Measurements from ENCODE around the gene TGFB1I1.

TGFB1I1 gene

DNA sequence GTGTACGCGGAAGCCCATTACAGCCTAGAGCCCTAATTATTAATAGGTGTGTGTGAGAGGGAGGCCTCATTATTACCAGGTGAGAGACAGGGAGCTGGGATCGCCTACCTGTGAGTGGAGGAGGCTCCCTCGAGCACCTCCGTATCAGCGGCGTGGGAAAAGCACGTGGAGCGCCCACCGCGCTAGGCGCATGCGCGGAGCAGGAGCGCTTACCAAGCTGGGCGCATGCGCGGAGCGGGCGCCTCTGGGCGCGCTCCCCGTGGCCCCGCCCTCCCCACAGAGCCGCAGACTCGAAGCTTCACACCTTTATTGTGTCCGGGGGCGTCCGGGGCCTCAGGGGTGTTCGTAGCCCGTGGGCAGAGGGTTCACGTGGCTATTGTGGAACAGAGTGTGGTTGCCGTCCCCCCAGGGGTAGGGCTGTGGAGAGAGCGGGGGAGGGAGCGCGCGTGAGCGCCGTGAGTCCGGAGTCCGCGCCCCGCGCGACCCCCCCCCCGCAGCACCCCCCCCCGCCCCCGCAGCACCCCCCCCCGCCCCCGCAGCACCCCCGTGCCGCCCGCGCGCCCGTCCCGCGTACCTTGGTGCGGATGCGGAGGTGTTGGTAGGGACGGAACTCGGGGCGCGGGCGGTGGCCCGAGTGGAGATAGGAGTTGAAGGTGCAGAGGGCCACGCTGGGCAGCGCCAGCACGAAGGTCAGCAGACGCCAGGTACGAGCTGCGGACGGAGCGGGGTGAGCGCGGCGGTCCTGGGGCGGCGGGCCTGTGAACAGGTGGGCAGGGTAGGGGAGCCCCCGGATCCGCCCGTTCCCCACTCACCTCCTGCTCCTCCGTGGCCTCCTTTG is 44.3 kb upstream of the TGFB1I1 start:
- H3K79me1 ChIP-seq (ENCODE audit: low read depth, low read length) = no peaks in the 10 kb centered on the region
- H3K4me3 ChIP-seq (ENCODE audit: low read length in 2 of 2) = no peak overlapping the region
- no peak overlapping the region for H3K4ac ChIP-seq (ENCODE audit: low read length)
- H2BK5ac ChIP-seq (ENCODE audit: low read length) = no peak overlapping the region
- WGBS, 2 donors (ENCODE audit: extremely low coverage in 2 of 2, insufficient read length in 2 of 2, insufficient replicate concordance in 1 of 2) = no CpG with 5 or more reads among the region's 83 CpGs
- peaks cover 3 to 6% of the 10 kb centered on the region in 2 donors for H3K9me3 ChIP-seq (replicated peaks in 1 of 2; ENCODE audit: control insufficient read depth in 2 of 2, insufficient read depth in 1 of 2, low read depth in 1 of 2, low read length in 2 of 2)
- H3K36me3 ChIP-seq (replicated peaks in 1 of 2; ENCODE audit: control insufficient read depth in 2 of 2, insufficient read depth in 2 of 2, low read length in 2 of 2) = no peaks in the 10 kb centered on the region
- H2AK5ac ChIP-seq (ENCODE audit: low read depth, low read length) = no peak overlapping the region
- H3K27me3 ChIP-seq (ENCODE audit: control insufficient read depth in 3 of 3, insufficient read depth in 3 of 3, low read depth in 1 of 3, low read length in 3 of 3) = peaks cover 0 to 25% (median 12%) of the 10 kb centered on the region in 3 experiments
- peak overlapping the region; percentile 87 for H3K18ac ChIP-seq (ENCODE audit: low read length)
- H3K14ac ChIP-seq (ENCODE audit: low read length) = peak overlapping the region; percentile 47
- peak overlapping the region; percentile 78 for H3K23ac ChIP-seq (ENCODE audit: low read depth, low read length, poor library complexity)
- H3K9ac ChIP-seq (ENCODE audit: low read depth, low read length, poor library complexity) = peak overlapping the region; percentile 44
- H3K27ac ChIP-seq (replicated peaks; ENCODE audit: low read length) = no peak overlapping the region
- H3K4me2 ChIP-seq (ENCODE audit: insufficient read depth, low read length, poor library complexity, severe bottlenecking) = peak overlapping the region; percentile 33
- H2AFZ ChIP-seq (ENCODE audit: low read length) = peak overlapping the region; percentile 75
- no peak overlapping the region for H4K91ac ChIP-seq (ENCODE audit: low read depth, low read length, poor library complexity)
- no peak overlapping the region for H2BK12ac ChIP-seq (ENCODE audit: low read length)
- peak overlapping the region; percentile 92 for H2BK15ac ChIP-seq (ENCODE audit: low read length)
- peaks cover 0 to 2% of the 10 kb centered on the region in 2 donors for H3K4me1 ChIP-seq (ENCODE audit: control insufficient read depth in 2 of 2, insufficient read depth in 1 of 2, low read depth in 1 of 2, low read length in 2 of 2)
- no peak overlapping the region for H4K8ac ChIP-seq (ENCODE audit: low read depth, low read length)
- no peak for DNase-seq (ENCODE audit: low spot score)
- H2BK120ac ChIP-seq (ENCODE audit: low read depth, low read length) = no peak overlapping the region

DNA sequence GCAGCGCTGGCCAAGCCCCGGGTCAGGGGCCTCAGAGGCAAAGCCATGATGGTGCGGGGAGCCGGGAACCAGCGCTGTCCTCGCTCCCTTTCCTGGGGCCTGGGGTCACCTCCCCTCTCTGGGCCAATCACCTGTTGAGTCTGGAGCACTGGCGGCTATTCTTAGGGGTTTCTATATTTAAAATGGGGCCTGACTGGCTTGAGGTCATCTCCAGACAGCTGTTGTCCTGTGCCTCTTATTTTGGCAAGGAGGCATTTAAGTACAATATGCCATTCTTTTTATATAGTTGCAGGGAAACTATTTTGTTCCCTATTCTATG is 43.7 kb upstream of the TGFB1I1 start, which contains the start of gene COX6A2:
COX6A2 (minus strand) TSS at position 82 of the 319 bp plus-strand sequence; CDS start at position 47, 35 bp downstream.
- DNase-seq (ENCODE audit: low spot score) = no peak
- H3K18ac ChIP-seq (ENCODE audit: low read length) = peak within 1 kb of the TSS; percentile 87
- H4K8ac ChIP-seq (ENCODE audit: low read depth, low read length) = no peak within 1 kb of the TSS
- H3K4ac ChIP-seq (ENCODE audit: low read length) = no peak within 1 kb of the TSS
- peak within 1 kb of the TSS; percentile 47 for H3K14ac ChIP-seq (ENCODE audit: low read length)
- no peaks in the 10 kb centered on the region for H3K36me3 ChIP-seq (replicated peaks in 1 of 2; ENCODE audit: control insufficient read depth in 2 of 2, insufficient read depth in 2 of 2, low read length in 2 of 2)
- H3K23ac ChIP-seq (ENCODE audit: low read depth, low read length, poor library complexity) = peak within 1 kb of the TSS; percentile 78
- H3K9me3 ChIP-seq (replicated peaks in 1 of 2; ENCODE audit: control insufficient read depth in 2 of 2, insufficient read depth in 1 of 2, low read depth in 1 of 2, low read length in 2 of 2) = peaks cover 3 to 6% of the 10 kb centered on the region in 2 donors
- H3K4me2 ChIP-seq (ENCODE audit: insufficient read depth, low read length, poor library complexity, severe bottlenecking) = peak within 1 kb of the TSS; percentile 33
- no peak within 1 kb of the TSS for H2BK5ac ChIP-seq (ENCODE audit: low read length)
- H3K4me1 ChIP-seq (ENCODE audit: control insufficient read depth in 2 of 2, insufficient read depth in 1 of 2, low read depth in 1 of 2, low read length in 2 of 2) = peaks cover 0 to 2% of the 10 kb centered on the region in 2 donors
- H2BK120ac ChIP-seq (ENCODE audit: low read depth, low read length) = no peak within 1 kb of the TSS
- H3K79me1 ChIP-seq (ENCODE audit: low read depth, low read length) = no peaks in the 10 kb centered on the region
- peaks cover 0 to 24% (median 12%) of the 10 kb centered on the region in 3 experiments for H3K27me3 ChIP-seq (ENCODE audit: control insufficient read depth in 3 of 3, insufficient read depth in 3 of 3, low read depth in 1 of 3, low read length in 3 of 3)
- no peak within 1 kb of the TSS for H3K27ac ChIP-seq (replicated peaks; ENCODE audit: low read length)
- WGBS, 2 donors (ENCODE audit: extremely low coverage in 2 of 2, insufficient read length in 2 of 2, insufficient replicate concordance in 1 of 2) = no CpG with 5 or more reads among the region's 7 CpGs
- H2AFZ ChIP-seq (ENCODE audit: low read length) = peak within 1 kb of the TSS; percentile 75
- H2AK5ac ChIP-seq (ENCODE audit: low read depth, low read length) = no peak within 1 kb of the TSS
- no peak within 1 kb of the TSS for H4K91ac ChIP-seq (ENCODE audit: low read depth, low read length, poor library complexity)
- H2BK12ac ChIP-seq (ENCODE audit: low read length) = no peak within 1 kb of the TSS
- peak within 1 kb of the TSS; percentile 92 for H2BK15ac ChIP-seq (ENCODE audit: low read length)
- no peak within 1 kb of the TSS for H3K4me3 ChIP-seq (ENCODE audit: low read length in 2 of 2)
- H3K9ac ChIP-seq (ENCODE audit: low read depth, low read length, poor library complexity) = peak within 1 kb of the TSS; percentile 44

DNA sequence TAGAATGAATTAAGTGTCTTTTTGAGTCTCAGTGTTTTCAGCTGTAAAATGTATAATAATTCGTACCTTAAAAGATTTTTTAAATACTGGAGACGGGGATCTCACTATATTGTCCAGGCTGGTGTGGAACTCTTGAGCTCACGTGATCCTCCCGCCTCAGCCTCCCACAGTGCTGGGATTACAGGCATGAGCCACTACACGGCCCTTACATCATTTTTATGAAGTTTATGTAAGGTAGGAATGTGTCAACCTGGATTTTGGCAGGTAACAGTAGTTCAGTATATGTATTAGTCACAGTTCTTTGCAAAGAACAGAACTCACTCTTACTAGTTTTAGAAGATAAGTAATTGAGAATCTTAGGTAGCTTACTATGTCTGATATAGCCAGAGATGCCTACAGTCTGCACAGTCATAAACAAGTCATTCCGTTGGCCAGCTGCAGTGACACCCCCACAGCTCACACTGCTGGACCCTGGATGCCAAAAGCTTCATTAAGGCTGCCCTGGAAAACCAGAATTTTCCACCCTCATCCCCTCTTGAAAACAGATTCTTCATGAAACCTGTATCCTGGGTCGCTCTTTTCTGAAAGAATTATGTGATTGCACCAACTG is 43.2 kb upstream of the TGFB1I1 start:
- Histone ChIP-seq H2BK12ac (ENCODE audit: low read length) (no peak overlapping the region), H4K8ac (ENCODE audit: low read depth, low read length) (no peak overlapping the region)

DNA sequence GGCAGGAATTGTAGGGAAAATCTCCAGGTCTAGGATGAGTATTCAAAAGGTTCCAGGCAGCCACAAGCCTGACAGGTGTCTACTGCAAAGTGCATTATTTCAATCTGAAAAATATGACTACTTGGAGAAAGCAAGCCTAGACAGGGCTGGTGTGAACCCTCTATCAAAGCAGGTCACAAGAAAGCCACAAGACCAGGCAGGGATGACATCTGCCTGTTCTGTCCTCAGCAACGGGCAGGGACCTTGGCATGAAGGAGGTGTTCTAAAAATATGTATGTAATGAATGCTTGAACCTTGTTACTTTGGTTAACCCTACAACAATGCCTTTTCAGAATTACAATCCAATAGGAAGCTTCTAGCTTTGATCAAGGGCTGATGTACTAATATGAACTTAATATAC is 42.6 kb upstream of the TGFB1I1 start:
- Histone ChIP-seq H2BK12ac (ENCODE audit: low read length) (no peak overlapping the region), H4K91ac (ENCODE audit: low read depth, low read length, poor library complexity) (no peak overlapping the region), H4K8ac (ENCODE audit: low read depth, low read length) (no peak overlapping the region), H3K14ac (ENCODE audit: low read length) (no peak overlapping the region), H2BK120ac (ENCODE audit: low read depth, low read length) (no peak overlapping the region), H2AFZ (ENCODE audit: low read length) (no peak overlapping the region), H3K23ac (ENCODE audit: low read depth, low read length, poor library complexity) (no peak overlapping the region), H3K27me3 (ENCODE audit: control insufficient read depth in 3 of 3, insufficient read depth in 3 of 3, low read depth in 1 of 3, low read length in 3 of 3) (peaks cover 0 to 22% (median 12%) of the 10 kb centered on the region in 3 experiments), H2BK5ac (ENCODE audit: low read length) (no peak overlapping the region), H3K4me1 (ENCODE audit: control insufficient read depth in 2 of 2, insufficient read depth in 1 of 2, low read depth in 1 of 2, low read length in 2 of 2) (peaks cover 0 to 2% of the 10 kb centered on the region in 2 donors), H3K36me3 (replicated peaks in 1 of 2; ENCODE audit: control insufficient read depth in 2 of 2, insufficient read depth in 2 of 2, low read length in 2 of 2) (no peaks in the 10 kb centered on the region), H3K4me3 (ENCODE audit: low read length in 2 of 2) (no peak overlapping the region), H3K27ac (replicated peaks; ENCODE audit: low read length) (no peak overlapping the region), H3K4ac (ENCODE audit: low read length) (no peak overlapping the region), H3K18ac (ENCODE audit: low read length) (no peak overlapping the region), H3K4me2 (ENCODE audit: insufficient read depth, low read length, poor library complexity, severe bottlenecking) (no peak overlapping the region), H3K79me1 (ENCODE audit: low read depth, low read length) (no peaks in the 10 kb centered on the region), H3K9me3 (replicated peaks in 1 of 2; ENCODE audit: control insufficient read depth in 2 of 2, insufficient read depth in 1 of 2, low read depth in 1 of 2, low read length in 2 of 2) (peaks cover 3 to 6% of the 10 kb centered on the region in 2 donors), H3K9ac (ENCODE audit: low read depth, low read length, poor library complexity) (no peak overlapping the region), H2BK15ac (ENCODE audit: low read length) (no peak overlapping the region), H2AK5ac (ENCODE audit: low read depth, low read length) (no peak overlapping the region)
- no CpG with 5 or more reads among the region's 1 CpG for WGBS, 2 donors (ENCODE audit: extremely low coverage in 2 of 2, insufficient read length in 2 of 2, insufficient replicate concordance in 1 of 2)
- no peak for DNase-seq (ENCODE audit: low spot score)

More for the DNA sequence above, 43.2 kb upstream of the TGFB1I1 start:
- Histone ChIP-seq H3K79me1 (ENCODE audit: low read depth, low read length) (no peaks in the 10 kb centered on the region), H2BK120ac (ENCODE audit: low read depth, low read length) (no peak overlapping the region), H2AFZ (ENCODE audit: low read length) (no peak overlapping the region), H3K4me2 (ENCODE audit: insufficient read depth, low read length, poor library complexity, severe bottlenecking) (no peak overlapping the region), H3K4me3 (ENCODE audit: low read length in 2 of 2) (no peak overlapping the region), H3K9me3 (replicated peaks in 1 of 2; ENCODE audit: control insufficient read depth in 2 of 2, insufficient read depth in 1 of 2, low read depth in 1 of 2, low read length in 2 of 2) (peaks cover 3 to 6% of the 10 kb centered on the region in 2 donors), H3K27ac (replicated peaks; ENCODE audit: low read length) (no peak overlapping the region), H3K4me1 (ENCODE audit: control insufficient read depth in 2 of 2, insufficient read depth in 1 of 2, low read depth in 1 of 2, low read length in 2 of 2) (peaks cover 0 to 2% of the 10 kb centered on the region in 2 donors), H3K14ac (ENCODE audit: low read length) (no peak overlapping the region), H2BK5ac (ENCODE audit: low read length) (no peak overlapping the region), H3K36me3 (replicated peaks in 1 of 2; ENCODE audit: control insufficient read depth in 2 of 2, insufficient read depth in 2 of 2, low read length in 2 of 2) (no peaks in the 10 kb centered on the region), H2BK15ac (ENCODE audit: low read length) (no peak overlapping the region), H2AK5ac (ENCODE audit: low read depth, low read length) (no peak overlapping the region), H3K18ac (ENCODE audit: low read length) (no peak overlapping the region), H3K23ac (ENCODE audit: low read depth, low read length, poor library complexity) (no peak overlapping the region), H3K9ac (ENCODE audit: low read depth, low read length, poor library complexity) (no peak overlapping the region), H3K27me3 (ENCODE audit: control insufficient read depth in 3 of 3, insufficient read depth in 3 of 3, low read depth in 1 of 3, low read length in 3 of 3) (peaks cover 0 to 22% (median 12%) of the 10 kb centered on the region in 3 experiments), H4K91ac (ENCODE audit: low read depth, low read length, poor library complexity) (no peak overlapping the region), H3K4ac (ENCODE audit: low read length) (no peak overlapping the region)
- no peak for DNase-seq (ENCODE audit: low spot score)
- no CpG with 5 or more reads among the region's 7 CpGs for WGBS, 2 donors (ENCODE audit: extremely low coverage in 2 of 2, insufficient read length in 2 of 2, insufficient replicate concordance in 1 of 2)

Data from neuronal stem cell (in vitro differentiated cells).